GM19099 (cell line): ENCODE data around the gene ENHO.

ENCODE experiments used
- POLR2A ChIP-seq: IDR thresholded peaks from 3 replicates; pipeline ENCODE4 v1.6.1; 2011; ENCODE audit warnings: low read depth; ENCODE audit not compliant: insufficient read length; ENCODE audit errors: extremely low read depth

The ENHO gene

DNA sequence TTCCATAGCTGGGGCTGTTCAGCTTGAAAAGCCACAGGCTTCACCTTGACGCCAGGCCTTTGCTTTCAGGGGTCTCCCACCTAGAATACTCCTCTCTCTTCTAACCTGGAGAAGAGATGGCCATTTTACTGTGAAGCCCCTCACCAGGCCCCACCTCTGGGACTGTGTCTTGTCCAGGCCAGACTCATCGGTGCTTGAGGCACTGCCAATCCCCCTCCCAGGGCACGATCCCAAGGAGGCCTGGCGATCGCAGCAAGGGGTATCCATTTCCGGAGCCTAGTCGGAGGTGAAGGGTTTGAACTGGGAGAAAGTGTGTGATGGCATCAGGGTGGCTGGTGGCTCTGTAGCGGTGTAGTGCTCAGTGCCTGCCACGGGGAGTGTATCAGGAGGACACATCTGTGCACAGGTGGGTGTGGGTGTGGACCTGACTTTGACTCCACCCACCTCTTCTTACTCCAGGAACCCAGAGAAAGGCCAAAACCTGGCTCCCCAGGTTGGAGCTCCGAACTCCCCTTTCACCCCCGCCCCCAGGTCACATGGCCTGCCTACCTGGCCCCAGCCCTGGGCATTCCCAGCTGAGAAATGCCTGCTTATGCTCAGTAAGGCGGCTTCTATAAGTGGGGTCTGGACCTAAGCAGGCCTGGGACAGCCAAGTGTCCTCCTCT lies 27.4 kb upstream of the ENHO start:
- no peak for TF ChIP-seq POLR2A

GRCh38 chr9:34549407-34549732 lies 26.6 kb upstream of the ENHO start:
- TF ChIP-seq POLR2A = no peak

DNA sequence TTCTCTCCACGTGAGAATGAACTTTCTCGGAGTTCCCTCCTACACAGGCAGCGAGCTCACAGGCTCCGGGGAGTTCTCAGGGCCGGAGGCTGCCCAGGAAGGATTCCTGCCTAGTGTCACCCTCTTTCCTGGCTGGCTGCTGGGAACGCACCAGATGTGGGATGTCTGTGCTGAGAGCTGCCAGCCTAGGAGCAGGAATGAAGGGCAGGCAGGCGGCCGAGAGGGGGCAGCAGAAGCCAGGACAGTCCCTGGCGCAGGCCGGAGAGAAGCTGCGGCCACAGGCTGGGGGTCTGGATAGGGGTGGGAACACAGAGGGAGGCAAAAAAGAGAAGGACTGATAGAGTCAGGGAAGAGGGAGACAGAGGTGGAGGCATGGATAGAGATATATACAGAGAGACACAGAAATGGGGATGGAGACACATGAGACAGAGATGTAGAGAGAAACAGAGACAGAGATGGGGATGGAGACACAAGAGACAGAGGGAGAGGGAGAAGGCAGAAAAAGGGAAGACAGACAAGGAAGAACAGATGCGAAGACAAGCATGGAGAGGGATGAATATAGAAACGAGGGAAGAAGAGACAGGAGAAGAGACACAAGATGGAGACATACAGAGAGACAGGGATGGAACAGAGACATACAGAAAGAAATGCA lies 25.3 kb upstream of the ENHO start:
- TF ChIP-seq POLR2A = no peak

GRCh38 chr9:34546834-34547827 lies 24.3 kb upstream of the ENHO start:
- TF ChIP-seq POLR2A = no peak

- TF ChIP-seq POLR2A = no peak
Observed at GRCh38 chr9:34546102-34546833, 23.5 kb upstream of the ENHO start.

GRCh38 chr9:34545497-34545896 lies 22.7 kb upstream of the ENHO start:
- TF ChIP-seq POLR2A = no peak

GRCh38 chr9:34544035-34544434 lies 21.2 kb upstream of the ENHO start:
- no peak for TF ChIP-seq POLR2A

DNA sequence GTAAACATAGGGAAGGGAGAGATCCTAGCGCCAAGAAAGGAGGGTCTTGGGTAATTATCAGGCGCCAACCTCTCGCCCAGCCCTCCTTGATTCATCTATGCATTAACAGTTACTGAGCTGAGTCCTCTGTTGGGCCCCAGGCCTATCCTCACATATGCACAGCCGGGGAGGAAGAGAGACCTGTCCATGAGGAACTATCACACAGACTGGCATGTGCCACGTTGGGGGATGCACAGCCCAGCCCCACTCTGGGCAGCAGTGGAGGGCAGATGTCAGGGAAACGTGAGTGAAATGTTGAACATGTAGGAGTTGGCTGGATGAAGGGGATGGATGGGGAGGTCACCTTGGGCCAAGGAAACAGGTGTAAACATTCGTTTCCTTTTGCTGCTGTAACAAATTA lies 18.8 kb upstream of the ENHO start:
- TF ChIP-seq POLR2A = no peak

GRCh38 chr9:34540827-34541226 lies 18.0 kb upstream of the ENHO start:
- no peak for TF ChIP-seq POLR2A

GRCh38 chr9:34536685-34537084 lies 13.9 kb upstream of the ENHO start:
- no peak for TF ChIP-seq POLR2A

GRCh38 chr9:34526026-34526425 lies 3.2 kb upstream of the ENHO start:
- no peak for TF ChIP-seq POLR2A

- no peak for TF ChIP-seq POLR2A
Observed at GRCh38 chr9:34524349-34524748, 1.6 kb upstream of the ENHO start.

GRCh38 chr9:34522091-34522887 lies 501 bp downstream of the ENHO start:
- no peak for TF ChIP-seq POLR2A

- no peak for TF ChIP-seq POLR2A
Observed at GRCh38 chr9:34521406-34522045, 1.3 kb downstream of the ENHO start.
